ENCODE results near the gene C20orf202.

C20orf202 gene

GRCh38 chr20:1173698-1174097 is 29.6 kb upstream of the C20orf202 start:
- H3K9me3 Mint-ChIP-seq = no peaks in the 10 kb centered on the region
- H3K27me3 Mint-ChIP-seq = no peaks in the 10 kb centered on the region
- no peak overlapping the region for H3K27ac Mint-ChIP-seq
- ATAC-seq (replicated peaks) (no peak), DNase-seq (no peak)
- no peaks in the 10 kb centered on the region for H3K4me1 Mint-ChIP-seq
- H3K4me3 Mint-ChIP-seq = no peak overlapping the region
- peaks cover 61 to 87% of the 10 kb centered on the region in 2 donors for H3K36me3 Mint-ChIP-seq

GRCh38 chr20:1174787-1175186 is 28.5 kb upstream of the C20orf202 start:
- H3K4me3 Mint-ChIP-seq = no peak overlapping the region
- H3K27ac Mint-ChIP-seq = no peak overlapping the region
- ATAC-seq (replicated peaks) = no peak

DNA sequence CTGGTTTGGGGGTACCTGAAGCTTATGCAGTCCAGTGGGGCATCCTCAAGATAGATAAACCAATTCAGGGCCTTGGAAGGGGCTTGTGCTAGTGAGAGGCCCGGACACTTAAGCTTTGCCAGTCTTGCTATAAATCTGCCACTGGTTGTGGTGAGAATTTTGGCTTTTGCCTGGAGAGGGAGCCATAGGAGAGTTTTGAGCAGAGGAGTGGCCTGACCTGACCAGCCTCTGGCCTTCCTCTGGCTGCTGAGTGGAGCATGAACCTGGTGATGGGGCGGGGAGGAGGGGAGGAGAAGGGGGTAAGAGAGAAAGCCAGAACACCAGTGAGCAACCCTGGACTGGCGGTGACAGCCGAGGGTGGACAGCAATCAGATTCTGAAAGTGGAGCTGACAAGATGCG is 25.6 kb upstream of the C20orf202 start:
- Mint-ChIP-seq H3K36me3 (peaks cover 48 to 69% of the 10 kb centered on the region in 2 donors), H3K9me3 (no peaks in the 10 kb centered on the region), H3K27me3 (peaks cover 6 to 8% of the 10 kb centered on the region in 2 donors), H3K27ac (no peak overlapping the region), H3K4me3 (no peak overlapping the region), H3K4me1 (no peaks in the 10 kb centered on the region)
- DNase-seq (no peak), ATAC-seq (replicated peaks) (no peak)

More at GRCh38 chr20:1174787-1175186, 28.5 kb upstream of the C20orf202 start:
- Mint-ChIP-seq H3K4me1 (no peaks in the 10 kb centered on the region), H3K9me3 (no peaks in the 10 kb centered on the region), H3K36me3 (peaks cover 59 to 84% of the 10 kb centered on the region in 2 donors), H3K27me3 (no peaks in the 10 kb centered on the region)
- no peak for DNase-seq

DNA sequence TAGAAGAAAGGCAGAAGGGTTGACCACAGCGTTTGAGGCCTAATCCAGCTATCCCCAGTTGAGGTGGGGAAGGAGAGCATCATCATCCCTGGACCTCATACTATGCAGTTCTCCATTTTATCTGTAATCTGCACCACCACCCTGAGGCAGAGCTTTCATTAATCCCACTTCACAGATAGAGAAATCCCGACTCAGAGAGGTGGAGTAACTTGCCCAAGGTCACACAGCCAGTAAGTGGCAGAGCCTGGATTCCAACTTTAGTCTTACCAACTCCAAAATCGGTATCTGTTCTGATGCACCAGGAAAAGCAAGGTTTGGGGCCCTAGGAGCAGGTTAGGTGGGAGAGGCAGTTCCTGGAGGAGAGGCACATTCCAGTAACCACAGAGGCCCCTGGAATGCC is 25.2 kb upstream of the C20orf202 start:
- H3K9me3 Mint-ChIP-seq = no peaks in the 10 kb centered on the region
- peaks cover 9% of the 10 kb centered on the region in 2 donors for H3K27me3 Mint-ChIP-seq
- H3K4me1 Mint-ChIP-seq = no peaks in the 10 kb centered on the region
- DNase-seq (no peak), ATAC-seq (replicated peaks) (no peak)
- H3K27ac Mint-ChIP-seq = no peak overlapping the region
- peaks cover 44 to 64% of the 10 kb centered on the region in 2 donors for H3K36me3 Mint-ChIP-seq
- H3K4me3 Mint-ChIP-seq = no peak overlapping the region

- H3K27me3 Mint-ChIP-seq = peaks cover 12 to 14% of the 10 kb centered on the region in 2 donors
- H3K4me3 Mint-ChIP-seq = no peak overlapping the region
- H3K4me1 Mint-ChIP-seq = no peaks in the 10 kb centered on the region
- no peaks in the 10 kb centered on the region for H3K9me3 Mint-ChIP-seq
- DNase-seq (no peak), ATAC-seq (replicated peaks) (no peak)
- H3K27ac Mint-ChIP-seq = no peak overlapping the region
- peaks cover 38 to 59% of the 10 kb centered on the region in 2 donors for H3K36me3 Mint-ChIP-seq
Measured at GRCh38 chr20:1178623-1179022, 24.6 kb upstream of the C20orf202 start.

DNA sequence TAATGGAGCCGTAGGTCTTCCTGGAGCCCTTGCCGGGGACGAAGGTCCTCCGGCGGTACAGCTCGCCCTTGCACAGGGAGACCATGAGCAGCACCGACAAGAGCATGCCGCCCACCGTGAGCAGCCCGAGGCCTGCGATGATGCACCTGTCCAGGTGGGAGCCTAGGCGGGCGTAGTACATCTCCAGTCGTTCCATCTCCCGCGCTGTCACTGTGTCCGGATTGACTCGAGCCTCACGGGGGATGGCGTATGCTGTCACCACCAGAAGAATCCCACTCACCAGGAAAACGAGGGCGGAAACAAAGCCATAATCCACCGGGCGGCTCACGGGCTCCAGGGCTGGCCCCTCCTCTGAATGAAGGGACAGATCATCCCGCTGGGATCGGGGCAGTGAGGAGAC is 22.3 kb upstream of the C20orf202 start:
- peaks cover 7 to 11% of the 10 kb centered on the region in 2 donors for H3K4me1 Mint-ChIP-seq
- no peak overlapping the region for H3K4me3 Mint-ChIP-seq
- H3K27ac Mint-ChIP-seq = no peak overlapping the region
- peaks cover 25 to 26% of the 10 kb centered on the region in 2 donors for H3K27me3 Mint-ChIP-seq
- no peaks in the 10 kb centered on the region for H3K9me3 Mint-ChIP-seq
- ATAC-seq (replicated peaks) = no peak
- peaks cover 24 to 40% of the 10 kb centered on the region in 2 donors for H3K36me3 Mint-ChIP-seq
- DNase-seq = no peak

- H3K27ac Mint-ChIP-seq = no peak overlapping the region
Measured at GRCh38 chr20:1182106-1182505, 21.1 kb upstream of the C20orf202 start.

DNA sequence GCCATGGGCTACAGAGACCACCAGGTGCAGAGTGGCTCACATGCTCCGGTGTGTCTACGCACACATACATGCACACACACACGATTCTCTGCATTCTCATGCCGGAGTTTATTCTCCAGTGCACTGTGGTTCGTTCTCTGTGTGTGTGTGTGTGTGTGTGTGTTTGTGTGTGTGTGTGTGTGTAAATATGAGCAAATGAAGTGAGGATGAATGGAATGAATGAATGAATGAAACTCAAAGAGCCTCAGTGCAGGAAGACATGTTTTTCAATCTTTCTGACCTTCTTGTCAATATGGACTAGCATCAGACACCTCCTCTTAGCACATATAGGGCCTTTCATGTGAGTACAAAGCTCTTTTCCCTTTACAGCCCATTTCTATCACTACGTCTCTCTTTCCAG is 20.1 kb upstream of the C20orf202 start:
- no peak overlapping the region for H3K27ac Mint-ChIP-seq
- H3K27me3 Mint-ChIP-seq = peaks cover 25 to 30% of the 10 kb centered on the region in 2 donors
- peaks cover 10 to 21% of the 10 kb centered on the region in 2 donors for H3K36me3 Mint-ChIP-seq
- DNase-seq (no peak), ATAC-seq (replicated peaks) (no peak)
- peaks cover 8 to 14% of the 10 kb centered on the region in 2 donors for H3K4me1 Mint-ChIP-seq
- no peaks in the 10 kb centered on the region for H3K9me3 Mint-ChIP-seq
- H3K4me3 Mint-ChIP-seq = no peak overlapping the region

More at GRCh38 chr20:1182106-1182505, 21.1 kb upstream of the C20orf202 start:
- peaks cover 8 to 14% of the 10 kb centered on the region in 2 donors for H3K4me1 Mint-ChIP-seq
- H3K4me3 Mint-ChIP-seq = no peak overlapping the region
- ATAC-seq (replicated peaks) (no peak), DNase-seq (no peak)
- peaks cover 25 to 30% of the 10 kb centered on the region in 2 donors for H3K27me3 Mint-ChIP-seq
- no peaks in the 10 kb centered on the region for H3K9me3 Mint-ChIP-seq
- H3K36me3 Mint-ChIP-seq = peaks cover 16 to 29% of the 10 kb centered on the region in 2 donors

DNA sequence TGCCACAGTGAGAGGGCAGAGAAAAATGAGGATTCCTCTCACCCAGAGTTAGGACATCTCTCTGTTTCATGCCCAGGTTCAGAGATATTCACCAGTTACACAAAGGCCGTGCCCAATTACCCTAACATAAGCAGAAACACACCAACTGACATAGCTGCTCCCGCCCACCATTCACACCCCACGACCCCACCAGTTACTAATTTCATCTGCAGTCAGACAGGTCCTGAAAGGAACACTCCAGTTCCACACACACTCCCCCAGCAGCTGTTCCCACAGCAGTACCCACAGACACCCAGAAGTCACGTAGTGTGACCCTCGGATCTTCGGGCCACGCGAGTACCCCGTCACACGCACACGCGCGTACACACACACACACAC is 19.0 kb upstream of the C20orf202 start:
- H3K27me3 Mint-ChIP-seq = peaks cover 28 to 33% of the 10 kb centered on the region in 2 donors

DNA sequence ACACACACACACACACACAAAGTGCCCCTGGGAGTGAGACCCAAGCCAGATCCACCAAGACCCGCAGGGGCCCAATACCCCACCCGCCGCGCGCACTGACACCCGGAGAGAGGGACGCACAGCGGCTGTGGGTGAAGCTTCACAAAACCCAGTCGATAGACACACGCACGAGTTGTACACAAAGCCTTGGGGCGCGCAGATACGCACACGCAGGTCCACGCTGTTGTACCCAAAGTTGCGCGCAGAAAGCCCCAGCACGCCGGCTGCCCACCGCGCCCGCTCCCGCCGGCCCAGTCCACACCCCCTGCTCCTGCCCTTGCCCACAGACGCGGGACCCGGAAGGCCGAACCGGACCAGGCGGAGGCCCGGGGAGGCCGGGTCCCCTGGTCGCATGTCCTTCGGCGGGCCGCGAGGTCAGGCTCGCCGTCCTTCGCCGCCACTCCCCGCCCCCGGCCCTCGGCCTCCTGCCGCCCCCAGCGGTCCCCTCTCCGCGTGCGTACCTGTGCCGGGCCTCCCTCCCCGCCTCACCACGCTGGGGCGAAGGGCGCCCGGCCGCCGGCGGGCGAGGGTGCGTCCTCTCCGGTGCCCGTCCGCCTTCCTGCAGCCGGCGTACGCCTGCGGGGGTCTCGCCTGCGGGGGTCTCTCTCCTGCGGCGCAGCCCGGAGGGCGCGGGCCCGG is 18.5 kb upstream of the C20orf202 start, which contains the start of gene TMEM74B:
Gene TMEM74B (minus strand): TSS at position 344 of the 678 bp plus-strand sequence. CDS start 1,180 bp downstream, outside the sequence.
- ATAC-seq (replicated peaks) (peak; percentile 12 to 28), DNase-seq (no peak)
- peak within 1 kb of the TSS; percentile 61 to 74 for H3K4me3 Mint-ChIP-seq
- H3K27ac Mint-ChIP-seq = no peak within 1 kb of the TSS
- H3K4me1 Mint-ChIP-seq = peaks cover 8 to 14% of the 10 kb centered on the region in 2 donors
- peaks cover 34 to 39% of the 10 kb centered on the region in 2 donors for H3K27me3 Mint-ChIP-seq
- H3K36me3 Mint-ChIP-seq = peaks cover 6 to 14% of the 10 kb centered on the region in 2 donors
- H3K9me3 Mint-ChIP-seq = no peaks in the 10 kb centered on the region

More for the DNA sequence above, 19.0 kb upstream of the C20orf202 start:
- ATAC-seq (replicated peaks) (no peak), DNase-seq (no peak)
- H3K4me1 Mint-ChIP-seq = peaks cover 8 to 14% of the 10 kb centered on the region in 2 donors
- H3K36me3 Mint-ChIP-seq = peaks cover 9 to 16% of the 10 kb centered on the region in 2 donors
- no peak overlapping the region for H3K27ac Mint-ChIP-seq
- no peaks in the 10 kb centered on the region for H3K9me3 Mint-ChIP-seq
- H3K4me3 Mint-ChIP-seq = peak overlapping the region; percentile 39 to 61

- no peaks in the 10 kb centered on the region for H3K9me3 Mint-ChIP-seq
- no peak overlapping the region for H3K27ac Mint-ChIP-seq
- H3K4me1 Mint-ChIP-seq = peaks cover 8 to 14% of the 10 kb centered on the region in 2 donors
- H3K27me3 Mint-ChIP-seq = peaks cover 38 to 44% of the 10 kb centered on the region in 2 donors
- H3K36me3 Mint-ChIP-seq = peaks cover 3 to 9% of the 10 kb centered on the region in 2 donors
- H3K4me3 Mint-ChIP-seq = no peak overlapping the region
- ATAC-seq (replicated peaks) = peak; percentile 35 to 37
- DNase-seq = no peak
Measured at GRCh38 chr20:1185316-1185741, 17.9 kb upstream of the C20orf202 start.

GRCh38 chr20:1185790-1186334 is 17.4 kb upstream of the C20orf202 start:
- peaks cover 38 to 49% of the 10 kb centered on the region in 2 donors for H3K27me3 Mint-ChIP-seq
- H3K4me3 Mint-ChIP-seq = peak overlapping the region; percentile 54 to 74
- no peaks in the 10 kb centered on the region for H3K9me3 Mint-ChIP-seq
- peak; percentile 57 to 70 for ATAC-seq (replicated peaks)
- H3K36me3 Mint-ChIP-seq = peaks cover 3 to 6% of the 10 kb centered on the region in 2 donors
- H3K27ac Mint-ChIP-seq = no peak overlapping the region
- H3K4me1 Mint-ChIP-seq = peaks cover 8 to 14% of the 10 kb centered on the region in 2 donors
- DNase-seq = peak; percentile 22

GRCh38 chr20:1186367-1186991 is 16.8 kb upstream of the C20orf202 start:
- peaks cover 8 to 14% of the 10 kb centered on the region in 2 donors for H3K4me1 Mint-ChIP-seq
- H3K27me3 Mint-ChIP-seq = peaks cover 38 to 50% of the 10 kb centered on the region in 2 donors
- no peaks in the 10 kb centered on the region for H3K36me3 Mint-ChIP-seq
- no peak for DNase-seq
- H3K27ac Mint-ChIP-seq = no peak overlapping the region
- H3K4me3 Mint-ChIP-seq = no peak overlapping the region
- no peak for ATAC-seq (replicated peaks)
- H3K9me3 Mint-ChIP-seq = no peaks in the 10 kb centered on the region

DNA sequence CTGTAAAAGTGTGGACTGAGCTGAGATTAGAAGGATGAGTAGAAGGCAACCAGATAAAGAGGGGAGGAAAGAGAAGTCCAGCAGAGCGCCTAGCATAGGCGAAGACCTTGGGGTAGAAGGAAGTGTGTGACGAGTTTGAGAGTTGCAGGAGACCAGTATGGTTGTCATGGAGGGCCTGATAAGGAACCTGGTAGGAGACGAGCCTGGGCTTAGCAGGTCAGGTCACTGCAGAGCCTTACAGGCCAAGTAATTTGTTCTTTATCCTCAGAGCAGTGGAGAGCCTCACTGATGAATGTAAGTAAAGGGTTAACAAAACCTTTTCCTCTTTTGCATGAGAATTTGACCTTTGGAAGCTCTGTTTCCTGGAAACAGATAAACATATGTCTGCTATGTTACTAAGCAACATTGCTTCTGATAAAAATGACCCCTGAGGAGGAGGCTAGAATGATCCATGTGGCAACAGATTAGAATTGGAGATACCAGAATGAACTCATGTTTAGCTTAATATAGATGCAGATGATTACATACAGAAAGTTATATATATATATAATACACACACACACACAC is 15.6 kb upstream of the C20orf202 start:
- Mint-ChIP-seq H3K4me3 (no peak overlapping the region), H3K27ac (no peak overlapping the region), H3K27me3 (peaks cover 33 to 46% of the 10 kb centered on the region in 2 donors), H3K4me1 (peaks cover 8 to 14% of the 10 kb centered on the region in 2 donors), H3K9me3 (no peaks in the 10 kb centered on the region), H3K36me3 (no peaks in the 10 kb centered on the region)
- ATAC-seq (replicated peaks) (peak in 1 of 2 donors; percentile 19), DNase-seq (no peak)

Data from stimulated activated naive B cell treated with anti-CD40 and anti-IgM and Interleukin-4, amounts not matched to agents 10 μg/mL and 1 μg/mL and 100 μg/mL, for 72 hours (primary cell).